ENCODE results near the gene TRIM63. TPM values are rescaled to one million over a fixed set of nuclear protein-coding genes. Genes with fewer than 3 reads are reported as not detected.

Gene TRIM63
- total and polyA plus RNA-seq, 2 donors (not counting 3 experiments of a cell fraction or from before 2014, with no cell fraction given) = not detected

DNA sequence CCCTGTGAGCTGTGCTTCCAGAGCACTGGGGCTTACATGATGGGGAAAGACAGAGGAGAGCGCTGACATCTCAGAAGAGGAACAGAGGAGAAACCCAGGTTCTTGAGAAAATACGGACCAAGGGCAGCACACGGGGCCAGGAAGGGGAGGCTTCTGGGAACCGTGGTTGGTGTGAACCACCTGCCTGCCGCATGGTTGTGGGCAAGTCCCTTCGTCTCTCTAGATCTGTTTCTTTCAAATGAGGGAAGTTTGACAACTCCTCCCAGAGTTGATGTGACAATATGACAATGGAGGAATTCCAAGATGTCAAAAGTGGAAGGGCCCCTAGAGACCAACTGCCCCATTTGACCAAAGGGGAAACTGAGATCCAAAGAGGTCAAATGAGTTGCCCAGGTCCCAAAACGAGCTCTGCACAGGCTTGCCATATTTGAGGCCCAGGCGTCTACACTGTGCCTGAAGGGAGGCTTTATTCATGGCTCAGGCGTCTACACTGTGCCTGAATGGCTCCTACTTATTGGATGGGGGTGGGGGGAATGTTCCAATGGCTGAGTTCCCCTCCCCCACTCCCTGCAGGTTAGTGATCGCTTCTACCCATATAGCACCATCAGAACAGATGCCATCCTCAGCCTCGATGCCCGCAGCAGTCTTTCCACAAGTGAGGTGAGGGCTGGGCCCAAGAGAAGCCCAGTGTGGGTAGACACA, 34.6 kb downstream of the TRIM63 start:
- Histone ChIP-seq H3K9ac (replicated peaks; ENCODE audit: extremely low read depth, insufficient read depth, low read length) (no peak overlapping the region), H3K9me1 (replicated peaks; ENCODE audit: control insufficient read depth, extremely low read depth, insufficient read depth, low read length) (no peaks in the 10 kb centered on the region), H3K27me3 (ENCODE audit: control insufficient read depth in 2 of 2, insufficient read depth in 2 of 2, low read length in 2 of 2) (peaks cover 0 to 3% of the 10 kb centered on the region in 2 experiments), H3K4me1 (ENCODE audit: control insufficient read depth, extremely low read depth, insufficient read depth, low read length) (peaks cover 15% of the 10 kb centered on the region), H4K20me1 (replicated peaks; ENCODE audit: control insufficient read depth, extremely low read depth, insufficient read depth, low read length) (no peaks in the 10 kb centered on the region), H3K79me2 (ENCODE audit: control insufficient read depth, insufficient read depth, low read length) (no peaks in the 10 kb centered on the region), H3K4me2 (ENCODE audit: insufficient read depth, low read length) (no peak overlapping the region), H3K36me3 (ENCODE audit: control insufficient read depth in 2 of 2, extremely low read depth in 1 of 2, insufficient read depth in 2 of 2, low read length in 2 of 2) (no peaks in the 10 kb centered on the region), H2AFZ (ENCODE audit: low read depth, low read length) (no peak overlapping the region), H3K27ac (ENCODE audit: insufficient read depth, low read depth, low read length) (no peak overlapping the region), H3K9me3 (replicated peaks; ENCODE audit: control insufficient read depth, insufficient read depth, low read length) (no peaks in the 10 kb centered on the region), H3K4me3 (replicated peaks in 1 of 3; ENCODE audit: insufficient read depth in 1 of 3, low read depth in 1 of 3, low read length in 3 of 3) (no peak overlapping the region)
- POLR2A ChIA-PET = no interaction called here
- CTCF ChIA-PET = interaction anchor here (1.2 to 1.7 kb wide), 2 partner anchors 112 to 137 kb away, joined by 4 read pairs; partner anchors contain the start of gene ZNF593
- TF ChIP-seq POLR2A (IDR thresholded peaks at IDR 0.05; ENCODE audit: low read depth, low read length) (no peak), EZH2 (IDR thresholded peaks at IDR 0.05; ENCODE audit: borderline replicate concordance, low read depth, low read length, severe bottlenecking) (no peak), MYC (IDR thresholded peaks at IDR 0.05; ENCODE audit: low read depth, low read length) (no peak), POLR2AphosphoS5 (IDR thresholded peaks at IDR 0.05; ENCODE audit: insufficient read depth, low read depth, low read length) (no peak), JUN (IDR thresholded peaks at IDR 0.05; ENCODE audit: borderline replicate concordance, insufficient read depth, insufficient read length, low read depth) (no peak), GATA2 (IDR thresholded peaks at IDR 0.05; ENCODE audit: insufficient read depth, insufficient read length, low read depth, low read length) (no peak), FOS (IDR thresholded peaks at IDR 0.05; ENCODE audit: borderline replicate concordance, insufficient read depth, low read length) (no peak)
- TF ChIP-seq, protein P1, sequence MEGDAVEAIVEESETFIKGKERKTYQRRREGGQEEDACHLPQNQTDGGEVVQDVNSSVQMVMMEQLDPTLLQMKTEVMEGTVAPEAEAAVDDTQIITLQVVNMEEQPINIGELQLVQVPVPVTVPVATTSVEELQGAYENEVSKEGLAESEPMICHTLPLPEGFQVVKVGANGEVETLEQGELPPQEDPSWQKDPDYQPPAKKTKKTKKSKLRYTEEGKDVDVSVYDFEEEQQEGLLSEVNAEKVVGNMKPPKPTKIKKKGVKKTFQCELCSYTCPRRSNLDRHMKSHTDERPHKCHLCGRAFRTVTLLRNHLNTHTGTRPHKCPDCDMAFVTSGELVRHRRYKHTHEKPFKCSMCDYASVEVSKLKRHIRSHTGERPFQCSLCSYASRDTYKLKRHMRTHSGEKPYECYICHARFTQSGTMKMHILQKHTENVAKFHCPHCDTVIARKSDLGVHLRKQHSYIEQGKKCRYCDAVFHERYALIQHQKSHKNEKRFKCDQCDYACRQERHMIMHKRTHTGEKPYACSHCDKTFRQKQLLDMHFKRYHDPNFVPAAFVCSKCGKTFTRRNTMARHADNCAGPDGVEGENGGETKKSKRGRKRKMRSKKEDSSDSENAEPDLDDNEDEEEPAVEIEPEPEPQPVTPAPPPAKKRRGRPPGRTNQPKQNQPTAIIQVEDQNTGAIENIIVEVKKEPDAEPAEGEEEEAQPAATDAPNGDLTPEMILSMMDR (IDR thresholded peaks at IDR 0.05; ENCODE audit: extremely low read depth in 1 of 2, insufficient read depth in 1 of 2, low read depth in 1 of 2, low read length in 2 of 2) = no peak
- TF ChIP-seq, protein P2, sequence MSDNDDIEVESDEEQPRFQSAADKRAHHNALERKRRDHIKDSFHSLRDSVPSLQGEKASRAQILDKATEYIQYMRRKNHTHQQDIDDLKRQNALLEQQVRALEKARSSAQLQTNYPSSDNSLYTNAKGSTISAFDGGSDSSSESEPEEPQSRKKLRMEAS (IDR thresholded peaks at IDR 0.05; ENCODE audit: insufficient read depth, insufficient read length) = no peak
- no TSS peak for BruUV-seq (replicated peaks)
- intact Hi-C loops (cut with micrococcal nuclease) (no loop called here), dilution Hi-C loops (cut with MboI; ENCODE audit: extremely low pct_ligation_motif_present, low sequenced_read_pairs) (no loop called here)
- no peak for DNase-seq (ENCODE audit: low read depth, low spot score)
- FAIRE-seq = no peak
